HepG2 (cell line): ENCODE data around the gene NEAT1. TPM values are rescaled to one million over a fixed set of nuclear protein-coding genes. Genes with fewer than 3 reads are reported as not detected.

Experiments used
- BRF2 ChIP-seq: sonication (generic); formaldehyde crosslinking; IDR thresholded peaks from 2 replicates; pipeline ENCODE4 v1.8.1; 2022; ENCODE audit warnings: mild to moderate bottlenecking, missing genetic modification reagents
- CENPT ChIP-seq: sonication (generic); formaldehyde crosslinking; IDR thresholded peaks from 2 replicates; pipeline ENCODE4 v1.8.0; 2022; ENCODE audit warnings: low read depth, mild to moderate bottlenecking, moderate library complexity, missing genetic modification reagents
- CHCHD3 ChIP-seq: sonication (generic); formaldehyde crosslinking; IDR thresholded peaks from 2 replicates; pipeline ENCODE4 v1.8.0; 2022; ENCODE audit warnings: mild to moderate bottlenecking, missing genetic modification reagents, moderate library complexity
- FOXC1 ChIP-seq: sonication (generic); formaldehyde crosslinking; IDR thresholded peaks from 2 replicates; pipeline ENCODE4 v1.8.0; 2022; ENCODE audit warnings: mild to moderate bottlenecking, missing genetic modification reagents, borderline replicate concordance
- IKZF4 ChIP-seq: sonication (generic); formaldehyde crosslinking; IDR thresholded peaks from 2 replicates; pipeline ENCODE4 v1.5.1; 2020; ENCODE audit warnings: borderline replicate concordance, mild to moderate bottlenecking, low read depth, missing genetic modification reagents; ENCODE audit errors: not compliant biosample characterization
- KDM6A ChIP-seq: IDR thresholded peaks from 2 replicates; pipeline ENCODE4 v1.6.1; 2016; ENCODE audit warnings: low read depth
- KMT2A ChIP-seq: sonication (generic); formaldehyde crosslinking; IDR thresholded peaks from 2 replicates; pipeline ENCODE4 v1.4.0; 2020; ENCODE audit warnings: missing genetic modification reagents
- MAX ChIP-seq: IDR thresholded peaks from 2 replicates; pipeline ENCODE4 v1.6.1; 2012; ENCODE audit warnings: inconsistent platforms
- MED8 ChIP-seq: sonication (generic); formaldehyde crosslinking; IDR thresholded peaks from 2 replicates; pipeline ENCODE4 v1.8.1; 2023; ENCODE audit warnings: mild to moderate bottlenecking, missing genetic modification reagents; ENCODE audit not compliant: insufficient replicate concordance
- MLX ChIP-seq: IDR thresholded peaks from 2 replicates; pipeline ENCODE4 v1.6.1; 2016
- MYC ChIP-seq: sonication (generic); formaldehyde crosslinking; IDR thresholded peaks from 2 replicates; pipeline ENCODE4 v1.9.0; 2021; ENCODE audit warnings: missing genetic modification reagents, borderline replicate concordance
- NCOA1 ChIP-seq: sonication (generic); formaldehyde crosslinking; IDR thresholded peaks from 2 replicates; pipeline ENCODE4 v1.9.0; 2021; ENCODE audit warnings: missing genetic modification reagents
- PHF21A ChIP-seq: sonication (generic); formaldehyde crosslinking; IDR thresholded peaks from 2 replicates; pipeline ENCODE4 v1.5.0; 2020; ENCODE audit warnings: mild to moderate bottlenecking, missing genetic modification reagents
- POLR2AphosphoS5 ChIP-seq: IDR thresholded peaks from 2 replicates; pipeline ENCODE4 v1.6.1; 2012; ENCODE audit warnings: low read depth, low read length
- REXO4 ChIP-seq: sonication (generic); formaldehyde crosslinking; IDR thresholded peaks from 2 replicates; pipeline ENCODE4 v1.8.0; 2022; ENCODE audit warnings: missing genetic modification reagents, mild to moderate bottlenecking, borderline replicate concordance
- TOPORS ChIP-seq: sonication (generic); formaldehyde crosslinking; IDR thresholded peaks from 2 replicates; pipeline ENCODE4 v1.8.0; 2023; ENCODE audit warnings: mild to moderate bottlenecking, missing genetic modification reagents
- ZEB1 ChIP-seq: IDR thresholded peaks from 2 replicates; pipeline ENCODE4 v1.6.1; 2012; ENCODE audit warnings: mild to moderate bottlenecking, low read depth, inconsistent platforms; ENCODE audit not compliant: insufficient replicate concordance
- ZMYM4 ChIP-seq: sonication (generic); formaldehyde crosslinking; IDR thresholded peaks from 2 replicates; pipeline ENCODE4 v1.8.1; 2023; ENCODE audit warnings: mild to moderate bottlenecking, missing genetic modification reagents
- ZNF142 ChIP-seq: sonication (generic); formaldehyde crosslinking; IDR thresholded peaks from 2 replicates; pipeline ENCODE4 v1.4.0; 2020; ENCODE audit warnings: missing genetic modification reagents
- ZNF337 ChIP-seq: sonication (generic); formaldehyde crosslinking; IDR thresholded peaks from 2 replicates; pipeline ENCODE4 v1.5.1; 2020; ENCODE audit warnings: missing genetic modification reagents, low read depth, mild to moderate bottlenecking, borderline replicate concordance
- ZNF510 ChIP-seq: sonication (generic); formaldehyde crosslinking; IDR thresholded peaks from 2 replicates; pipeline ENCODE4 v1.4.0; 2020; ENCODE audit warnings: low read depth, mild to moderate bottlenecking, missing genetic modification reagents
- ZNF564 ChIP-seq: sonication (generic); formaldehyde crosslinking; IDR thresholded peaks from 2 replicates; pipeline ENCODE4 v1.8.1; 2023; ENCODE audit warnings: mild to moderate bottlenecking, missing genetic modification reagents
- ZNF772 ChIP-seq: sonication (generic); formaldehyde crosslinking; IDR thresholded peaks from 2 replicates; pipeline ENCODE4 v1.5.0; 2020; ENCODE audit warnings: mild to moderate bottlenecking, missing genetic modification reagents
- ZNF780A ChIP-seq: sonication (generic); formaldehyde crosslinking; IDR thresholded peaks from 2 replicates; pipeline ENCODE4 v1.8.0; 2022; ENCODE audit warnings: mild to moderate bottlenecking, missing genetic modification reagents, moderate library complexity
- ZSCAN25 ChIP-seq: sonication (generic); formaldehyde crosslinking; IDR thresholded peaks from 2 replicates; pipeline ENCODE4 v1.8.0; 2022; ENCODE audit warnings: mild to moderate bottlenecking, missing genetic modification reagents
- polyA plus RNA-seq, 8 experiments: library from polyadenylated mRNA; depleted of rRNA in 3 of 8; stranded (reverse) in 7 of 8; unstranded in 1 of 8; fragments of >200 nt; fragmentation: Illumina TruSeq in 4 of 8; extraction: Trizol in 4 of 8; gene quantifications; 2 replicates each; pipeline versions ENCODE4 v1.2.1 to v1.2.3, GENCODE V29; 2011 to 2016; ENCODE audit warnings: low read depth in 4 of 8, missing spikeins in 1 of 8, mixed read lengths in 1 of 8; ENCODE audit not compliant: insufficient read depth in 1 of 8
- total RNA-seq, 5 experiments: library from RNA; depleted of rRNA; stranded (reverse); fragments of >200 nt; fragmentation: Illumina TruSeq; extraction: Trizol; gene quantifications; 2 replicates each; pipeline ENCODE4 v1.2.3, GENCODE V29; 2016; ENCODE audit warnings: low read depth in 1 of 5

Gene NEAT1
- total and polyA plus RNA-seq, 2 of the 13 experiments (the other 11 are each of a cell fraction or from before 2014, with no cell fraction given) = 20.5 to 41.2 TPM

- TF ChIP-seq ZNF772 (CRISPR knock-in tag) (peak; percentile 3; the same call in 1 of the 2 replicates), IKZF4 (no peak), ZNF510 (no peak), ZEB1 (no peak), MAX (peak; percentile 2; the same call in 1 of the 2 replicates), FOXC1 (CRISPR knock-in tag) (no peak), TOPORS (CRISPR knock-in tag) (no peak), BRF2 (CRISPR knock-in tag) (no peak), CHCHD3 (CRISPR knock-in tag) (no peak), MYC (CRISPR knock-in tag) (no peak), ZNF780A (CRISPR knock-in tag) (no peak), MLX (no peak), PHF21A (CRISPR knock-in tag) (no peak), REXO4 (CRISPR knock-in tag) (no peak), KDM6A (no peak), ZNF564 (peak; percentile 23; the same call in 1 of the 2 replicates), ZNF142 (no peak), ZMYM4 (CRISPR knock-in tag) (no peak), ZSCAN25 (no peak), POLR2AphosphoS5 (no peak), CENPT (no peak), ZNF337 (CRISPR knock-in tag) (no peak), KMT2A (CRISPR knock-in tag) (no peak), NCOA1 (CRISPR knock-in tag) (no peak), MED8 (CRISPR knock-in tag) (no peak)
Observed at GRCh38 chr11:65476632-65477148, 54.1 kb downstream of the NEAT1 start (continued).
